Right atrium auricular region (tissue), 2 donors: Measurements from ENCODE around the gene MATCAP1. TPM values are rescaled to one million over a fixed set of nuclear protein-coding genes. Genes with fewer than 3 reads are reported as not detected.

Experiments used
- DNase-seq: peaks from one replicate; pipeline ENCODE4 v3.0.0-alpha.2; 2019; ENCODE audit warnings: low spot score
- H3K27ac ChIP-seq, 2 donors: fragments of 200-600 bp; sonication (generic); 1 replicate in 1 of 2; 2 replicates in 1 of 2; pipeline ENCODE4 v1.5.1; 2016 to 2019
- H3K27me3 ChIP-seq, 2 donors: fragments of 200-600 bp; sonication (generic); one replicate each; pipeline versions ENCODE4 v1.5.1 to v1.6.0; 2017 to 2019
- H3K36me3 ChIP-seq: fragments of 200-600 bp; sonication (generic); one replicate; pipeline ENCODE4 v1.5.1; 2016
- H3K4me1 ChIP-seq, 2 donors: fragments of 200-600 bp; sonication (generic); one replicate each; pipeline versions ENCODE4 v1.5.1 to v1.6.0; 2017 to 2019
- H3K4me3 ChIP-seq, 2 donors: fragments of 200-600 bp; sonication (generic); 1 replicate in 1 of 2; 2 replicates in 1 of 2; pipeline ENCODE4 v1.5.1; 2017 to 2019; ENCODE audit warnings: mild to moderate bottlenecking in 1 of 2, moderate library complexity in 1 of 2
- H3K9me3 ChIP-seq, 2 donors: fragments of 200-600 bp; sonication (generic); one replicate each; pipeline ENCODE4 v1.5.1; 2019
- total RNA-seq, 2 donors: library from RNA; depleted of rRNA; stranded (reverse); fragments of >200 nt; gene quantifications; one replicate each; pipeline ENCODE4 v1.1.0, GENCODE V29; 2016
- TF ChIP-seq, protein P1 (sequence below), 2 donors: fragments of 200-600 bp; sonication (generic); IDR thresholded peaks; one replicate each; pipeline ENCODE4 v1.5.1; 2019; ENCODE audit warnings: antibody characterized with exemption in 2 of 2

MATCAP1 gene
- total RNA-seq, 2 donors from 2014 or later: 4.2 to 7.8 TPM

DNA sequence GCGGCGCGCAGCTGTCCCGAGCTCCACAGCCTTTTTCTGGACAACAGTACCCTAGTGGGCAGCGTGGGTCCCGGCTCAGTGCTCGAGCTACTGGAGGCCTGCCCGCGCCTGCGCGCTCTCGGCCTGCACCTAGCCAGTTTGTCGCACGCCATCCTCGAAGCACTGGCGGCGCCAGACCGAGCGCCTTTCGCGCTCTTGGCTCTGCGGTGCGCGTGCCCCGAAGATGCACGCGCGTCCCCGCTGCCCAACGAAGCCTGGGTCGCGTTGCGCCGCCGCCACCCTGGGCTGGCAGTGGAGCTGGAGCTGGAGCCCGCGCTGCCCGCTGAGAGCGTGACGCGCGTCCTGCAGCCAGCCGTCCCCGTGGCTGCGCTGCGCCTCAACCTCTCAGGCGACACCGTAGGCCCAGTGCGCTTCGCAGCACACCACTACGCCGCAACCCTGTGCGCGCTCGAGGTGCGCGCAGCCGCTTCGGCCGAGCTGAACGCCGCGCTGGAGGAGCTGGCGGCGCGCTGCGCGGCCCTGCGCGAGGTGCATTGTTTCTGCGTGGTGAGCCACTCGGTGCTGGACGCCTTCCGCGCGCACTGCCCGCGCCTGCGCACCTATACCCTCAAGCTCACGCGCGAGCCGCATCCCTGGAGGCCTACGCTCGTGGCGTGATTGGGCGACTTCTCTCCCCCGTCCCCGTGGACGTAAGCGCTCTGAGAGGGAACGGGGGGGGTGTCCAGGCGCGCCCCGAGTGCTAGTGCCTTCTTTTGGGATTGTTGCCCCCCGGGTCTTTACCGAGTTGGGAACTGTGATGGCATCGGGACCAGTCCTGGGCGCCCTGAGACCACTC is 20.4 kb downstream of the MATCAP1 start:
- Histone ChIP-seq H3K36me3 (no peaks in the 10 kb centered on the region), H3K4me3 (peak overlapping the region; percentile 16 to 47), H3K9me3 (no peaks in the 10 kb centered on the region), H3K27ac (peak overlapping the region; percentile 69 to 80), H3K27me3 (no peaks in the 10 kb centered on the region), H3K4me1 (peaks cover 0 to 62% of the 10 kb centered on the region in 2 donors)
- TF ChIP-seq, protein P1, sequence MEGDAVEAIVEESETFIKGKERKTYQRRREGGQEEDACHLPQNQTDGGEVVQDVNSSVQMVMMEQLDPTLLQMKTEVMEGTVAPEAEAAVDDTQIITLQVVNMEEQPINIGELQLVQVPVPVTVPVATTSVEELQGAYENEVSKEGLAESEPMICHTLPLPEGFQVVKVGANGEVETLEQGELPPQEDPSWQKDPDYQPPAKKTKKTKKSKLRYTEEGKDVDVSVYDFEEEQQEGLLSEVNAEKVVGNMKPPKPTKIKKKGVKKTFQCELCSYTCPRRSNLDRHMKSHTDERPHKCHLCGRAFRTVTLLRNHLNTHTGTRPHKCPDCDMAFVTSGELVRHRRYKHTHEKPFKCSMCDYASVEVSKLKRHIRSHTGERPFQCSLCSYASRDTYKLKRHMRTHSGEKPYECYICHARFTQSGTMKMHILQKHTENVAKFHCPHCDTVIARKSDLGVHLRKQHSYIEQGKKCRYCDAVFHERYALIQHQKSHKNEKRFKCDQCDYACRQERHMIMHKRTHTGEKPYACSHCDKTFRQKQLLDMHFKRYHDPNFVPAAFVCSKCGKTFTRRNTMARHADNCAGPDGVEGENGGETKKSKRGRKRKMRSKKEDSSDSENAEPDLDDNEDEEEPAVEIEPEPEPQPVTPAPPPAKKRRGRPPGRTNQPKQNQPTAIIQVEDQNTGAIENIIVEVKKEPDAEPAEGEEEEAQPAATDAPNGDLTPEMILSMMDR (IDR thresholded peaks at IDR 0.05): no peak
- DNase-seq: no peak

DNA sequence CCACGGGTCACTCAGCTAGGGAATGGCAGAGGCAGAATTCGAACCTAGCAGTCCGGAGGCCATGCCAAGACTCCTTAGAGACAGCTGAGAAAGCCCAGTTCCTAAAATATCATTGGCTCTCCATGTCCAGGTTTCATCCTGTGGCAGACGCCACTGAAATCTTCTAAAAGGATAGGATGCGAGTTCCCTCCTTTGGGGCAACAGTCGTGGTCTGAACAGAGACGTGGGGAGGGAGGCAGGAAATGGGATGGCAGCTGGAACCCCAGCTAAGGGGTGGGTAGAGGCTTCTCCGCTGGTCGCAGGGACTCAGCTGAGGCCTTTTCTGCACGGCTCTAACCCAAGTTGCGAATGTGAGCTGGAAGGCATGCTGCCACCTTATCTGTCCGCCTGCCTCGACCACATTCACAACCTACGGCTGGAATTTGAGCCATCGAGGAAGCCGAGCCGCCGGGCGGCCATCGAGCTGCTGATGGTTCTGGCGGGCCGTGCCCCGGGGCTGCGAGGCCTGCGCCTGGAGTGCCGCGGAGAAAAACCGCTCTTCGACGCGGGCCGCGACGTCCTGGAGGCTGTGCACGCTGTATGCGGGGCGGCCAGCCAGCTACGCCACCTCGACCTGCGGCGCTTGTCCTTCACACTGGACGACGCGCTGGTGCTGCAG is 21.1 kb downstream of the MATCAP1 start:
- Histone ChIP-seq H3K4me3 (peak overlapping the region in 1 of 2 donors; percentile 47), H3K27ac (peak overlapping the region; percentile 69 to 80), H3K9me3 (no peaks in the 10 kb centered on the region), H3K4me1 (peaks cover 0 to 62% of the 10 kb centered on the region in 2 donors), H3K27me3 (no peaks in the 10 kb centered on the region), H3K36me3 (no peaks in the 10 kb centered on the region)
- DNase-seq: no peak
- TF ChIP-seq, protein P1 (IDR thresholded peaks at IDR 0.05): no peak

GRCh38 chr16:67161595-67162058 is 22.1 kb downstream of the MATCAP1 start:
- no peaks in the 10 kb centered on the region for H3K36me3 ChIP-seq
- H3K4me1 ChIP-seq: peaks cover 0 to 62% of the 10 kb centered on the region in 2 donors
- H3K27me3 ChIP-seq: no peaks in the 10 kb centered on the region
- H3K9me3 ChIP-seq: no peaks in the 10 kb centered on the region
- peak overlapping the region; percentile 79 to 90 for H3K27ac ChIP-seq
- DNase-seq: no peak
- TF ChIP-seq, protein P1 (IDR thresholded peaks at IDR 0.05): no peak
- peak overlapping the region in 1 of 2 donors; percentile 96 for H3K4me3 ChIP-seq

- H3K27ac ChIP-seq: peak overlapping the region; percentile 79 to 90
- peak overlapping the region; percentile 86 to 96 for H3K4me3 ChIP-seq
- H3K9me3 ChIP-seq: no peaks in the 10 kb centered on the region
- TF ChIP-seq, protein P1 (IDR thresholded peaks at IDR 0.05): no peak
- DNase-seq: no peak
- no peaks in the 10 kb centered on the region for H3K36me3 ChIP-seq
- no peaks in the 10 kb centered on the region for H3K27me3 ChIP-seq
- peaks cover 0 to 53% of the 10 kb centered on the region in 2 donors for H3K4me1 ChIP-seq
Observed at GRCh38 chr16:67158637-67159600, 24.8 kb downstream of the MATCAP1 start.

- H3K9me3 ChIP-seq: no peaks in the 10 kb centered on the region
- no peak overlapping the region for H3K27ac ChIP-seq
- TF ChIP-seq, protein P1 (IDR thresholded peaks at IDR 0.05): no peak
- peaks cover 0 to 45% of the 10 kb centered on the region in 2 donors for H3K4me1 ChIP-seq
- DNase-seq: no peak
- no peaks in the 10 kb centered on the region for H3K27me3 ChIP-seq
- H3K4me3 ChIP-seq: no peak overlapping the region
- no peaks in the 10 kb centered on the region for H3K36me3 ChIP-seq
Observed at GRCh38 chr16:67157892-67158635, 25.7 kb downstream of the MATCAP1 start.
